Liver (tissue), 9 donors: ENCODE results near the gene C16orf89. TPM values are rescaled to one million over a fixed set of nuclear protein-coding genes. Genes with fewer than 3 reads are reported as not detected.

Source experiments
- DNase-seq: peaks from one replicate; pipeline ENCODE4 v3.0.0-alpha.2; 2017; ENCODE audit warnings: low spot score
- H3K27ac ChIP-seq, 2 donors: one replicate each; pipeline ENCODE4 v1.7.0; 2013; ENCODE audit warnings: inconsistent platforms in 2 of 2, low read length in 2 of 2, control low read depth in 1 of 2, low read depth in 1 of 2, mild to moderate bottlenecking in 1 of 2
- H3K27me3 ChIP-seq, 4 donors: one replicate each; pipeline versions ENCODE4 v1.6.1 to v1.7.0; 2013; ENCODE audit warnings: low read length in 3 of 4, inconsistent platforms in 1 of 4, mild to moderate bottlenecking in 1 of 4, moderate library complexity in 1 of 4; ENCODE audit not compliant: control insufficient read depth in 4 of 4, insufficient read depth in 4 of 4
- H3K36me3 ChIP-seq, 4 donors: one replicate each; pipeline versions ENCODE4 v1.6.1 to v1.7.0; 2013; ENCODE audit warnings: low read length in 3 of 4, mild to moderate bottlenecking in 3 of 4, low read depth in 1 of 4, moderate library complexity in 1 of 4; ENCODE audit not compliant: control insufficient read depth in 4 of 4, insufficient read depth in 3 of 4
- H3K4me1 ChIP-seq, 4 donors: one replicate each; pipeline versions ENCODE4 v1.6.1 to v1.7.0; 2013; ENCODE audit warnings: low read length in 3 of 4, mild to moderate bottlenecking in 3 of 4, moderate library complexity in 1 of 4; ENCODE audit not compliant: control insufficient read depth in 4 of 4, insufficient read depth in 4 of 4
- H3K4me3 ChIP-seq, 3 donors: one replicate each; pipeline versions ENCODE4 v1.6.1 to v1.7.0; 2013; ENCODE audit warnings: low read length in 3 of 3, control low read depth in 1 of 3, low read depth in 1 of 3, mild to moderate bottlenecking in 1 of 3
- H3K9ac ChIP-seq, 2 donors: one replicate each; pipeline ENCODE4 v1.7.0; 2013; ENCODE audit warnings: low read length in 2 of 2, mild to moderate bottlenecking in 2 of 2, moderate library complexity in 2 of 2, control low read depth in 1 of 2, low read depth in 1 of 2
- H3K9me3 ChIP-seq, 4 donors: one replicate each; pipeline versions ENCODE4 v1.6.1 to v1.7.0; 2013; ENCODE audit warnings: low read length in 3 of 4; ENCODE audit not compliant: control insufficient read depth in 4 of 4
- CTCF ChIP-seq: fragments of 150-350 bp; IDR thresholded peaks from 2 replicates; pipeline ENCODE4 v1.5.1; 2017; ENCODE audit warnings: improper control_type of control experiment, low read depth, low read length; ENCODE audit not compliant: missing input control
- EGR1 ChIP-seq, 2 donors: IDR thresholded peaks; 2 replicates each; pipeline ENCODE4 v1.6.1; 2016 to 2018; ENCODE audit warnings: antibody characterized with exemption in 2 of 2, low read depth in 2 of 2
- FOXA1 ChIP-seq: IDR thresholded peaks from 2 replicates; pipeline ENCODE4 v1.6.1; 2016; ENCODE audit warnings: antibody characterized with exemption
- FOXA2 ChIP-seq: IDR thresholded peaks from 2 replicates; pipeline ENCODE4 v1.6.1; 2016; ENCODE audit warnings: antibody characterized with exemption
- GABPA ChIP-seq, 2 donors: IDR thresholded peaks in 1 of 2; conservative IDR thresholded peaks in 1 of 2; 2 replicates each; pipeline ENCODE4 v1.6.1; 2016; ENCODE audit warnings: antibody characterized with exemption in 2 of 2, mild to moderate bottlenecking in 1 of 2, moderate library complexity in 1 of 2
- HNF4A ChIP-seq, 2 donors: conservative IDR thresholded peaks; 2 replicates each; pipeline ENCODE4 v1.6.1; 2016; ENCODE audit warnings: antibody characterized with exemption in 2 of 2, mild to moderate bottlenecking in 2 of 2
- HNF4G ChIP-seq: IDR thresholded peaks from 2 replicates; pipeline ENCODE4 v1.6.1; 2016; ENCODE audit warnings: antibody characterized with exemption
- JUND ChIP-seq, 2 donors: IDR thresholded peaks; 2 replicates each; pipeline ENCODE4 v1.6.1; 2016; ENCODE audit warnings: antibody characterized with exemption in 2 of 2
- NR2F2 ChIP-seq: IDR thresholded peaks from 2 replicates; pipeline ENCODE4 v1.6.1; 2016; ENCODE audit warnings: antibody characterized with exemption
- RAD21 ChIP-seq, 2 donors: IDR thresholded peaks; 2 replicates each; pipeline ENCODE4 v1.6.1; 2016; ENCODE audit warnings: antibody characterized with exemption in 2 of 2, mild to moderate bottlenecking in 2 of 2
- RXRA ChIP-seq, 2 donors: IDR thresholded peaks; 2 replicates each; pipeline ENCODE4 v1.6.1; 2017 to 2018; ENCODE audit warnings: antibody characterized with exemption in 2 of 2, mild to moderate bottlenecking in 1 of 2
- SP1 ChIP-seq: IDR thresholded peaks from 2 replicates; pipeline ENCODE4 v1.6.1; 2018; ENCODE audit warnings: antibody characterized with exemption, mild to moderate bottlenecking
- TAF1 ChIP-seq: conservative IDR thresholded peaks from 2 replicates; pipeline ENCODE4 v1.6.1; 2016; ENCODE audit warnings: antibody characterized with exemption, mild to moderate bottlenecking
- YY1 ChIP-seq: IDR thresholded peaks from 2 replicates; pipeline ENCODE4 v1.6.1; 2016; ENCODE audit warnings: antibody characterized with exemption, mild to moderate bottlenecking
- WGBS: extraction: QIAGEN DNeasy Blood & Tissue Kit; methylation state at CpG from one replicate; pipeline ENCODE4 v1.1.7; 2013; 5-methylcytosine and 5-hydroxymethylcytosine counted together
- polyA plus RNA-seq, 2 donors: library from polyadenylated mRNA; stranded (reverse) in 1 of 2; unstranded in 1 of 2; fragments of 200-250 nt in 1 of 2; fragments of >200 nt in 1 of 2; fragmentation: Nextera tagmentation in 1 of 2; extraction: Ambion mirVana in 1 of 2; gene quantifications; one replicate each; pipeline versions ENCODE4 v1.2.1 to v1.2.3, GENCODE V29; 2013 to 2015
- total RNA-seq, 2 donors: library from RNA; depleted of rRNA; stranded (reverse); fragments of >200 nt; gene quantifications; one replicate each; pipeline ENCODE4 v1.2.3, GENCODE V29; 2014
- TF ChIP-seq, protein P1 (sequence below): IDR thresholded peaks from 2 replicates; pipeline ENCODE4 v1.6.1; 2016; ENCODE audit warnings: antibody characterized with exemption
- TF ChIP-seq, protein P2 (sequence below): IDR thresholded peaks from 2 replicates; pipeline ENCODE4 v1.6.1; 2016; ENCODE audit warnings: antibody characterized with exemption
- TF ChIP-seq, protein P3 (sequence below): IDR thresholded peaks from 2 replicates; pipeline ENCODE4 v1.6.1; 2016; ENCODE audit warnings: antibody characterized with exemption
- TF ChIP-seq, protein P4 (sequence below): IDR thresholded peaks from 2 replicates; pipeline ENCODE4 v1.6.1; 2016; ENCODE audit warnings: antibody characterized with exemption, mild to moderate bottlenecking
- donor health status: healthy.
- donor health status: healthy.
- donor health status: healthy.
- donor health status: healthy.
- donor health status: healthy.

Gene C16orf89
- total and polyA plus RNA-seq, 4 donors, result 0.25 to 0.61 TPM; not detected in 2

- Histone ChIP-seq H3K27ac (no peak overlapping the region), H3K4me1 (no peaks in the 10 kb centered on the region), H3K9me3 (no peaks in the 10 kb centered on the region), H3K27me3 (no peaks in the 10 kb centered on the region), H3K4me3 (no peak overlapping the region), H3K9ac (no peak overlapping the region), H3K36me3 (no peaks in the 10 kb centered on the region)
- no peak for DNase-seq
- WGBS, result 87% methylated on average over 2 of the region's 2 CpGs
- TF ChIP-seq, protein P1, sequence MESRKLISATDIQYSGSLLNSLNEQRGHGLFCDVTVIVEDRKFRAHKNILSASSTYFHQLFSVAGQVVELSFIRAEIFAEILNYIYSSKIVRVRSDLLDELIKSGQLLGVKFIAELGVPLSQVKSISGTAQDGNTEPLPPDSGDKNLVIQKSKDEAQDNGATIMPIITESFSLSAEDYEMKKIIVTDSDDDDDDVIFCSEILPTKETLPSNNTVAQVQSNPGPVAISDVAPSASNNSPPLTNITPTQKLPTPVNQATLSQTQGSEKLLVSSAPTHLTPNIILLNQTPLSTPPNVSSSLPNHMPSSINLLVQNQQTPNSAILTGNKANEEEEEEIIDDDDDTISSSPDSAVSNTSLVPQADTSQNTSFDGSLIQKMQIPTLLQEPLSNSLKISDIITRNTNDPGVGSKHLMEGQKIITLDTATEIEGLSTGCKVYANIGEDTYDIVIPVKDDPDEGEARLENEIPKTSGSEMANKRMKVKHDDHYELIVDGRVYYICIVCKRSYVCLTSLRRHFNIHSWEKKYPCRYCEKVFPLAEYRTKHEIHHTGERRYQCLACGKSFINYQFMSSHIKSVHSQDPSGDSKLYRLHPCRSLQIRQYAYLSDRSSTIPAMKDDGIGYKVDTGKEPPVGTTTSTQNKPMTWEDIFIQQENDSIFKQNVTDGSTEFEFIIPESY, result no peak
- no peak for TF ChIP-seq FOXA2
These were observed 18.8 kb downstream of the C16orf89 start for GRCh38 chr16:5046914-5047313.

GRCh38 chr16:5045499-5046115, 20.1 kb downstream of the C16orf89 start:
- Histone ChIP-seq H3K4me1 (no peaks in the 10 kb centered on the region), H3K27ac (no peak overlapping the region), H3K4me3 (no peak overlapping the region), H3K9ac (no peak overlapping the region), H3K9me3 (no peaks in the 10 kb centered on the region), H3K27me3 (no peaks in the 10 kb centered on the region), H3K36me3 (no peaks in the 10 kb centered on the region)
- WGBS, result 94% methylated on average over 10 of the region's 10 CpGs
- no peak for TF ChIP-seq GABPA (IDR thresholded peaks at IDR 0.05 in 1 of 2, conservative IDR thresholded peaks at IDR 0.05 in 1 of 2)
- TF ChIP-seq FOXA1, result no peak
- TF ChIP-seq HNF4A (conservative IDR thresholded peaks at IDR 0.05), result no peak
- no peak for TF ChIP-seq HNF4G
- no peak for TF ChIP-seq JUND (IDR thresholded peaks at IDR 0.05)
- TF ChIP-seq, protein P2, sequence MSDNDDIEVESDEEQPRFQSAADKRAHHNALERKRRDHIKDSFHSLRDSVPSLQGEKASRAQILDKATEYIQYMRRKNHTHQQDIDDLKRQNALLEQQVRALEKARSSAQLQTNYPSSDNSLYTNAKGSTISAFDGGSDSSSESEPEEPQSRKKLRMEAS, result no peak
- TF ChIP-seq, protein P1, result no peak
- TF ChIP-seq NR2F2, result no peak
- TF ChIP-seq SP1, result no peak
- TF ChIP-seq YY1, result no peak
- TF ChIP-seq CTCF, result no peak
- TF ChIP-seq, protein P3, sequence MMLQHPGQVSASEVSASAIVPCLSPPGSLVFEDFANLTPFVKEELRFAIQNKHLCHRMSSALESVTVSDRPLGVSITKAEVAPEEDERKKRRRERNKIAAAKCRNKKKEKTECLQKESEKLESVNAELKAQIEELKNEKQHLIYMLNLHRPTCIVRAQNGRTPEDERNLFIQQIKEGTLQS, result no peak
- TF ChIP-seq EGR1 (IDR thresholded peaks at IDR 0.05; ENCODE audit: low read depth in 2 of 2), result no peak
- no peak for TF ChIP-seq RAD21 (IDR thresholded peaks at IDR 0.05)
- TF ChIP-seq, protein P4, sequence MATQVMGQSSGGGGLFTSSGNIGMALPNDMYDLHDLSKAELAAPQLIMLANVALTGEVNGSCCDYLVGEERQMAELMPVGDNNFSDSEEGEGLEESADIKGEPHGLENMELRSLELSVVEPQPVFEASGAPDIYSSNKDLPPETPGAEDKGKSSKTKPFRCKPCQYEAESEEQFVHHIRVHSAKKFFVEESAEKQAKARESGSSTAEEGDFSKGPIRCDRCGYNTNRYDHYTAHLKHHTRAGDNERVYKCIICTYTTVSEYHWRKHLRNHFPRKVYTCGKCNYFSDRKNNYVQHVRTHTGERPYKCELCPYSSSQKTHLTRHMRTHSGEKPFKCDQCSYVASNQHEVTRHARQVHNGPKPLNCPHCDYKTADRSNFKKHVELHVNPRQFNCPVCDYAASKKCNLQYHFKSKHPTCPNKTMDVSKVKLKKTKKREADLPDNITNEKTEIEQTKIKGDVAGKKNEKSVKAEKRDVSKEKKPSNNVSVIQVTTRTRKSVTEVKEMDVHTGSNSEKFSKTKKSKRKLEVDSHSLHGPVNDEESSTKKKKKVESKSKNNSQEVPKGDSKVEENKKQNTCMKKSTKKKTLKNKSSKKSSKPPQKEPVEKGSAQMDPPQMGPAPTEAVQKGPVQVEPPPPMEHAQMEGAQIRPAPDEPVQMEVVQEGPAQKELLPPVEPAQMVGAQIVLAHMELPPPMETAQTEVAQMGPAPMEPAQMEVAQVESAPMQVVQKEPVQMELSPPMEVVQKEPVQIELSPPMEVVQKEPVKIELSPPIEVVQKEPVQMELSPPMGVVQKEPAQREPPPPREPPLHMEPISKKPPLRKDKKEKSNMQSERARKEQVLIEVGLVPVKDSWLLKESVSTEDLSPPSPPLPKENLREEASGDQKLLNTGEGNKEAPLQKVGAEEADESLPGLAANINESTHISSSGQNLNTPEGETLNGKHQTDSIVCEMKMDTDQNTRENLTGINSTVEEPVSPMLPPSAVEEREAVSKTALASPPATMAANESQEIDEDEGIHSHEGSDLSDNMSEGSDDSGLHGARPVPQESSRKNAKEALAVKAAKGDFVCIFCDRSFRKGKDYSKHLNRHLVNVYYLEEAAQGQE, result no peak
- TF ChIP-seq RXRA (IDR thresholded peaks at IDR 0.05), result no peak
- no peak for TF ChIP-seq FOXA2
- no peak for TF ChIP-seq TAF1
- no peak for DNase-seq
